Measurements from ENCODE around the gene CFAP299.

Gene CFAP299

GRCh38 chr4:80459918-80460473 lies 124.5 kb downstream of the CFAP299 start:
- TF ChIP-seq EZH2phosphoT487 (IDR thresholded peaks at IDR 0.05; ENCODE audit: low read depth) = no peak
- TF ChIP-seq, protein P1, sequence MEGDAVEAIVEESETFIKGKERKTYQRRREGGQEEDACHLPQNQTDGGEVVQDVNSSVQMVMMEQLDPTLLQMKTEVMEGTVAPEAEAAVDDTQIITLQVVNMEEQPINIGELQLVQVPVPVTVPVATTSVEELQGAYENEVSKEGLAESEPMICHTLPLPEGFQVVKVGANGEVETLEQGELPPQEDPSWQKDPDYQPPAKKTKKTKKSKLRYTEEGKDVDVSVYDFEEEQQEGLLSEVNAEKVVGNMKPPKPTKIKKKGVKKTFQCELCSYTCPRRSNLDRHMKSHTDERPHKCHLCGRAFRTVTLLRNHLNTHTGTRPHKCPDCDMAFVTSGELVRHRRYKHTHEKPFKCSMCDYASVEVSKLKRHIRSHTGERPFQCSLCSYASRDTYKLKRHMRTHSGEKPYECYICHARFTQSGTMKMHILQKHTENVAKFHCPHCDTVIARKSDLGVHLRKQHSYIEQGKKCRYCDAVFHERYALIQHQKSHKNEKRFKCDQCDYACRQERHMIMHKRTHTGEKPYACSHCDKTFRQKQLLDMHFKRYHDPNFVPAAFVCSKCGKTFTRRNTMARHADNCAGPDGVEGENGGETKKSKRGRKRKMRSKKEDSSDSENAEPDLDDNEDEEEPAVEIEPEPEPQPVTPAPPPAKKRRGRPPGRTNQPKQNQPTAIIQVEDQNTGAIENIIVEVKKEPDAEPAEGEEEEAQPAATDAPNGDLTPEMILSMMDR (IDR thresholded peaks at IDR 0.05; ENCODE audit: low read depth, low read length) = 0 out of 2 replicates have a peak, but pooled peaks have one; percentile 7
- no peaks in the 10 kb centered on the region for H3K27me3 ChIP-seq (ENCODE audit: low read depth, low read length)
- no peak overlapping the region for H3K4me2 ChIP-seq (ENCODE audit: low read length)
- peaks cover 19% of the 10 kb centered on the region for H3K4me1 ChIP-seq (ENCODE audit: low read length)
- no peaks in the 10 kb centered on the region for H3K9me3 ChIP-seq (ENCODE audit: insufficient read depth, low read length)
- H3K4me3 ChIP-seq (ENCODE audit: low read length) = no peak overlapping the region
- H4K20me1 ChIP-seq (ENCODE audit: insufficient read depth, low read length) = no peaks in the 10 kb centered on the region
- no peak overlapping the region for H3K27ac ChIP-seq (ENCODE audit: low read length)
- H2AFZ ChIP-seq (ENCODE audit: low read depth, low read length) = no peak overlapping the region
- no peak overlapping the region for H3K9ac ChIP-seq (ENCODE audit: low read length)
- no peaks in the 10 kb centered on the region for H3K36me3 ChIP-seq (replicated peaks; ENCODE audit: low read depth, low read length)
- H3K79me2 ChIP-seq (ENCODE audit: low read length) = no peaks in the 10 kb centered on the region

DNA sequence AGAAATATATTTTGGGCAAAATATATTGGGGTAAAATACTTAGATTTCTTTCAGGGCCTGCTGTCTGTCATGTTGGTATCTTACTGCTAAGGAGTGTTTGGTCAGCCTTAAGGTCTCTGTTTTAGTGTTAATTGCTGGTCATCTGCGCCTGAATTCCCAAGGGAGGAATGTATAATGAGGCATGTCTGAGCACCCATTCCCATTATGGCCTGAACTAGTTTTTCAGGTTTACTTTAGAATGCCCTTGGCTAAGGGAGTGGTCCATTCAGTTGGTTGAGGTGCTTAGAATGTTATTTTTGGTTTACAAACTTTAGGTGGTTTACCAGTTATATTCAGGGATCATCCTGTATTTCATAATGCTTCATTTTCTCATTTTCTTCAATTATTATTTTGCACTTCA lies 125.9 kb downstream of the CFAP299 start:
- Histone ChIP-seq H3K9ac (ENCODE audit: low read length) (no peak overlapping the region), H3K4me2 (ENCODE audit: low read length) (no peak overlapping the region), H3K27me3 (ENCODE audit: low read depth, low read length) (no peaks in the 10 kb centered on the region), H4K20me1 (ENCODE audit: insufficient read depth, low read length) (no peaks in the 10 kb centered on the region), H3K9me3 (ENCODE audit: insufficient read depth, low read length) (no peaks in the 10 kb centered on the region), H3K79me2 (ENCODE audit: low read length) (no peaks in the 10 kb centered on the region), H3K36me3 (replicated peaks; ENCODE audit: low read depth, low read length) (no peaks in the 10 kb centered on the region), H3K4me3 (ENCODE audit: low read length) (no peak overlapping the region), H3K27ac (ENCODE audit: low read length) (no peak overlapping the region), H3K4me1 (ENCODE audit: low read length) (peaks cover 19% of the 10 kb centered on the region), H2AFZ (ENCODE audit: low read depth, low read length) (no peak overlapping the region)
- TF ChIP-seq EZH2phosphoT487 (IDR thresholded peaks at IDR 0.05; ENCODE audit: low read depth) = no peak
- TF ChIP-seq, protein P1 (IDR thresholded peaks at IDR 0.05; ENCODE audit: low read depth, low read length) = no peak

DNA sequence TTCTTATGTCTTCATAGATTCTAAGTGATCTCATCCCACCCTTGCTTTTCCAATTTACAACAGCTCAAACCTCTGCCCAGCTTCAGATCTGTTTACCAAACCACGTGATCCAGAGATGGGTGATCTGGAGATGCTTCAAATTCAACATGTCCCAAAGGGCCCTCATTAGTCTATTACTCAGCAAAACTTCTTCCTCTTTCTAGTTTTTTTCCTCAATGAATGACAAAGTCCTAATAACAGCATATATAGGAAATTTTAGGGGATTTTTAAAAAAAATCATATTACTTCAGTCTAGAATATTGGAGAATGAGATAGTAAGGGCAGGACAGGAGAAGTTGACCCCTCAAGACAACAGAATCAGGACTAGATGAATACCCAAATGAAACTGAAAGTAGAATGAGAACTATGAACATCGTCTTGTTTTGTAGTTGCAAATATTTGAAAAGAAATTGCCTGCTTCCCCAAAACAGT lies 127.1 kb downstream of the CFAP299 start:
- Histone ChIP-seq H3K4me2 (ENCODE audit: low read length) (peak overlapping the region; percentile 58), H3K9me3 (ENCODE audit: insufficient read depth, low read length) (no peaks in the 10 kb centered on the region), H3K4me1 (ENCODE audit: low read length) (peaks cover 26% of the 10 kb centered on the region), H3K4me3 (ENCODE audit: low read length) (peak overlapping the region; percentile 31), H3K36me3 (replicated peaks; ENCODE audit: low read depth, low read length) (no peaks in the 10 kb centered on the region), H4K20me1 (ENCODE audit: insufficient read depth, low read length) (no peaks in the 10 kb centered on the region), H2AFZ (ENCODE audit: low read depth, low read length) (peak overlapping the region; percentile 66), H3K79me2 (ENCODE audit: low read length) (no peaks in the 10 kb centered on the region), H3K9ac (ENCODE audit: low read length) (no peak overlapping the region), H3K27me3 (ENCODE audit: low read depth, low read length) (no peaks in the 10 kb centered on the region), H3K27ac (ENCODE audit: low read length) (peak overlapping the region; percentile 47)
- TF ChIP-seq, protein P1 (IDR thresholded peaks at IDR 0.05; ENCODE audit: low read depth, low read length) = no peak

GRCh38 chr4:80463509-80463908 lies 128.0 kb downstream of the CFAP299 start:
- H3K4me2 ChIP-seq (ENCODE audit: low read length) = no peak overlapping the region
- no peaks in the 10 kb centered on the region for H4K20me1 ChIP-seq (ENCODE audit: insufficient read depth, low read length)
- H3K36me3 ChIP-seq (replicated peaks; ENCODE audit: low read depth, low read length) = no peaks in the 10 kb centered on the region
- no peaks in the 10 kb centered on the region for H3K27me3 ChIP-seq (ENCODE audit: low read depth, low read length)
- H3K4me1 ChIP-seq (ENCODE audit: low read length) = peaks cover 26% of the 10 kb centered on the region
- no peaks in the 10 kb centered on the region for H3K79me2 ChIP-seq (ENCODE audit: low read length)
- no peak for TF ChIP-seq EZH2phosphoT487 (IDR thresholded peaks at IDR 0.05; ENCODE audit: low read depth)
- TF ChIP-seq, protein P1 (IDR thresholded peaks at IDR 0.05; ENCODE audit: low read depth, low read length) = no peak
- no peak overlapping the region for H3K9ac ChIP-seq (ENCODE audit: low read length)
- no peak overlapping the region for H3K4me3 ChIP-seq (ENCODE audit: low read length)
- no peaks in the 10 kb centered on the region for H3K9me3 ChIP-seq (ENCODE audit: insufficient read depth, low read length)
- 0 out of 2 replicates have a peak overlapping the region, but pooled peaks have one; percentile 12 for H2AFZ ChIP-seq (ENCODE audit: low read depth, low read length)
- no peak overlapping the region for H3K27ac ChIP-seq (ENCODE audit: low read length)

All from OCI-LY3 (cell line).